IPS DF 4.7 (cell line): ENCODE results near the gene SLC35E2B.
"Not testable (repeated sequence)": the region's sequence is repeated elsewhere in the genome, so short reads cannot be mapped to it uniquely, and the experiment has no call there.

Experiments
- DNase-seq: peaks from one replicate; pipeline ENCODE4 v3.0.0-alpha.2; 2013; ENCODE audit warnings: low spot score; ENCODE audit errors: extremely low read depth

The SLC35E2B gene

GRCh38 chr1:1703796-1704195 is 11.2 kb upstream of the SLC35E2B start:
- DNase-seq: no peak

DNA sequence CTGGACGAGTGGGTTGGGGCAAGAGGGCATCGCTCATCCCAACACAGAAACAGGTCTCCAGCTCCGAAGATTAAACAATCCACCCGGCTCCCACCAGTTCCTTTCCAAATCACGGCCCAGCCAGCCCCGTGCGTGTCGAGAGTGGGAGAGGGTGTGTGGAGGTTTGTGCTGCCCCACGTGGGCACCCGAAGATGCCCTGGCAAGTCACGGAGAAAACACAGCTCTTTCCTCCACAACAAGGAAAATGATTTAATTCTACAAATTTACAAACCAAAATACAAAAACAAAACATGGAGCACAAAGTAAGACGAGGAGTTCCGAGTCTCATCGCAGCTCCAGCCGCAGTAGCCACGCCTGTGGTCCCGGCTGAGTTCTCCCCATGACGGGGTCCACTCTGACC is 9.9 kb upstream of the SLC35E2B start:
- DNase-seq: not testable (repeated sequence)

- not testable (repeated sequence) for DNase-seq
Observed at GRCh38 chr1:1700557-1700956, 8.0 kb upstream of the SLC35E2B start.

DNA sequence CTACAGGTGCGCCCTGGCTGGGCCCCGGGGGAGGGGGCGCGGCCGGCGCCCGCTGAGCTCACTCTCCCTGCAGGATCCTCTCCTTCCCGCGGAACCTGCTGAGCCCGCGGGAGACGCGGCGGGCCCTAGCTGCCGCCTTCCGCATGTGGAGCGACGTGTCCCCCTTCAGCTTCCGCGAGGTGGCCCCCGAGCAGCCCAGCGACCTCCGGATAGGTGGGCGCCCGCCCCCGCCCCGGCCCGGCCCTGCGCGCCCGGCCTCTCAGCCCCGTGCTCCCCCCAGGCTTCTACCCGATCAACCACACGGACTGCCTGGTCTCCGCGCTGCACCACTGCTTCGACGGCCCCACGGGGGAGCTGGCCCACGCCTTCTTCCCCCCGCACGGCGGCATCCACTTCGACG is 7.5 kb upstream of the SLC35E2B start:
- not testable (repeated sequence) for DNase-seq

GRCh38 chr1:1699061-1699460 is 6.5 kb upstream of the SLC35E2B start:
- not testable (repeated sequence) for DNase-seq

DNA sequence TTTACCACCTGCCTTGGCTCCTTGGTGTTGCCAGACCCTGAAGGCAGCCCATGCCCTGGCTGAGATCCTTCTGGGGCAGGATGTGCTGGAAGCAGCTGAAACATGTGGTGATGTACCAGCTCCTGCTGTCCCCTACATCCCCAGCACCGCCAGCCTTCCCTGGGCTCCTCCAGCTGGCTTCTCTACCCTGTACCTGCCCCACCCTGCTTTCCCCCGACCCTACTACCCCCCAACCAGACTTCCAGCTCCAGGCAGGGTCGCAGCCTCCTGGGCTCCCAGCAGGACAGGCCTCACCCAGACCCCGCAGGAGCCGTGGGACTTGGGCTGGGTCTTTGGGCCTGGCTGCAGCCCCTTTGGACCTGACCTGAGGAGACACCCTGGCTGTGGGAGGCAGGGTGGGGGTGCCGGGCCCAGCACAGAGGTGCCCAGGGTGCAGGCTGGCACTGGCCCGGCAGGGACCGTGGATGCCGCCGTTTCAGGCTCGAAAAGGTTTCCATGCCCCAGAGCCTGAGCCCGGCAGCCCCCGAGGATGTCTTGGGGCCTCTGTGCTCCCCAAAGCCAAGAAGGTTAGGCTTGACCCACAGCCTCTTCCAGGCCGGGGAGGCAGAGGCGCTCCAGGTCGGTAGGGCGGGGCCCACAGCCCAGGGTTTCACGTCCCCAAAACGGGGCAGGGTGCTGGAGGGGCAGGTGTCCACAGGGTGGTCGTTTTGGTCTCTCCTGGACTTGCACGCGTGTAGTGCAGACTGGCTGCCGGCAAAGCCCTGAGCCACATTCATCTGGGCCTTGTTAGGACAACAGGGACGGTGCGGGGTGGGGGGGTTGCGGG is 5.0 kb upstream of the SLC35E2B start:
- DNase-seq: not testable (repeated sequence)

- not testable (repeated sequence) for DNase-seq
Observed at GRCh38 chr1:1696431-1697357, 4.1 kb upstream of the SLC35E2B start.

- not testable (repeated sequence) for DNase-seq
Observed at GRCh38 chr1:1692324-1692713, 276 bp downstream of the SLC35E2B start.

GRCh38 chr1:1691443-1691842 is 1.2 kb downstream of the SLC35E2B start:
- not testable (repeated sequence) for DNase-seq

DNA sequence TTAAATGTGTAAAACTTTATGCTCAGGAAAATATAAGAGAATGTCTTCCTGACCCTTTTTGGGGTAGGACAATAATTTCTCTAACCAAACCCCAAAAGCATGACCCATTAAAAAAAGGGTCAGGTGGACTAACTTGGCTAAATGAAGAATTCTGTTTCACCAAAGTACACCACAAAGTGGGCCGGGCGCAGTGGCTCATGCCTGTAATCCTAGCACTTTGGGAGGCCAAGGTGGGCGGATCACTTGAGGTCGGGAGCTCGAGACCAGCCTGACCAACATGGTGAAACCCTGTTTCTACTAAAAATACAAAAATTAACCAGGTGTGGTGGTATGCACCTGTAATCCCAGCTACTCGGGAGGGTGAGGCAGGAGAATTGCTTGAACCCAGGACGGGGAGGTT is 3.1 kb downstream of the SLC35E2B start:
- not testable (repeated sequence) for DNase-seq

DNA sequence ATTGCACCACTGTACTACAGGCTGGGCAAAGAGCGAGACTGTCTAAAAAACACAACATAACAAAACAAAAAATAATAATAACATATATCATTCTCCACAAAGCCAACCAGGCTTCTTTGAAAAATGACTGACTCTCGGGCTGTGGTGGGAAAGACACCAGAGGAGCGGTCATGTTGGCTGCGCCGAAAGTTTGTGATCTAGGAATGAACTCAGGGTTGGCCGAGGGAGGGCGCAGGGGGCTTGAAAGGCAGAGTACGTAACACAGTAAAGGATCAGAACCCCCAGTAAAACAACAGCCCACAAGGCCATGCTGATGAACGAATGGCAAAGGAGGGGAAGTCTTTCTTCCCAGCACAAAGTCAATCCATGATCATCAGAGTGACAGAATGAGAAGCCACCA is 4.7 kb downstream of the SLC35E2B start:
- no peak for DNase-seq

- DNase-seq: no peak
Observed at GRCh38 chr1:1684031-1684681, 8.4 kb downstream of the SLC35E2B start.

DNA sequence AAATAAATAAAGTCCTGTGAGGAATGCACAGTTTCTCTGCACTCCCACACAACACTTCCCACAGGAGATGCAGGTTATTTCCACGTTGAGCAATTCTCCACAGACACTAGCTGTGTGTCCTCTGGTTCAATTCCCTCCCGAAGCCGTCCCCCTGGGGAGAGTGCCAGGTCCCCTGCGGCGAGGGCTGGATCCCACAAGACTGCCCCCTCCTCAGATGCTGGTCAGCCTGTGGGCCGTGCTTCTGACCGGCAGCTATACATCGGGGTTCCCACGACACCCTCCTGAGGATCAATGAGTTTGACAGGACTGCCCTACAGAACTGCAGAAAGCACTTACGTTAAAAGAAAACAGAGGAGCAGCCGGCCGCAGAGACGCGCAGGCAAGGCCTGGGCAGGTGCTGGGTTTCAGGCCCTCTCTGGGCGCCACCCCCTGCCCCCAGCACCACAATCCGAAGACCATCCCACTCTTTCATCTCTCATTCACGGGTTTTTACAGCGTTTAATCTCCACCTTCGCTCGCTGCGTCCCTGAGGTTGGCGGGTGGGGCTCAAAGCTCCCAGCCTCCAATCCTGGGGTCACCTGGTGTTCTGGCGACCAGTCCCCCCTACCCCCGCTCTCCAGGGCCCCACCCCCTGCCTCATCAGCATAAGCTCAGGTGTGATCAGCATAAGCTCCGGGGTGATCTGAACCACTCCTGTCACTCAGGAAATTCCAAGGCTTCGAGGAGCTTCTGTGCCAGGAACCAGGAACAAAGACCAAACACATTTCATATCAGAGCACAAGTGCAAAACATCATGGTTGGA is 9.3 kb downstream of the SLC35E2B start:
- DNase-seq: no peak

- no peak for DNase-seq
Observed at GRCh38 chr1:1680912-1681273, 11.7 kb downstream of the SLC35E2B start.

DNA sequence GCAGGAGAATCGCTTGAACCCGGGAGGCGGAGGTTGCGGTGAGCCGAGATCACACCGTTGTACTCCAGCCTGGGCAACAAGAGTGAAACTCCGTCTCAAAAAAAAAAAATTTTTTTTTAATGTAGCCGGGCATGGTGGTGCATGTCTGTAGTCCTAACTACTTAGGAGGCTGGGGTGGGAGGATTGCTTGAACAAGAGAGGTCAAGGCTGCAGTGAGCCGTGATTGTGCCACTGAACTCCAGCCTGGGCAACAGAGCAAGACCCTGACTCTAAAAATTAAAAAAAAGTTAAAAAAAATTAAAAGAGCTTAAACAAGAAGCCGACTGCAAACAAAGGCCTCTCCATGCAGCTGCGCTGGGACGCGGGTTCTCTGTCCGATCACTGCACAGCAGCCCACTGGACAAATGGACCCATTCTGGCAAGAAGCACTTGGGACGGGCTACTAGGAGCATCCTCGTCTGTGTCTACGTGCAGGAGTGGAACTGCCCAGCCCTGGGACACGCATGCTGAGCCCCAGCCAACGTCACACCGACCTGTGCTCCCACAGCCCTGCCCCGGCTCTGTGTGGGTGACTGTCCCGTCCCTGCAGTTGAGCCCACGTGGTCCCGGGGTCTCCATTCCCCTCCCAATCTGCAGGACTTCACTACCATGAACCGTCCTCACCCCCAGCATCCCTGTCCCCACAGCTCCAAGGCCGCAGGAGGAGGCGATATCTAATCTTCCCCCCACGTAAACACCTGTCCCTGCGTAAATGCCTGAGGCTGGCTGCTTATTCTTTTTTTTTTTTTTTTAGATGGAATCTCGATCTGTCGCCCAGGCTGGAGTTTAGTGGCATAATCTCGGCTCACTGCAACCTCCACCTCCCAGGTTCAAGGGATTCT is 12.3 kb downstream of the SLC35E2B start:
- DNase-seq: no peak

GRCh38 chr1:1678581-1679380 is 13.8 kb downstream of the SLC35E2B start:
- DNase-seq: no peak

- DNase-seq: no peak
Observed at GRCh38 chr1:1677718-1678580, 14.6 kb downstream of the SLC35E2B start.

GRCh38 chr1:1676087-1676486 is 16.5 kb downstream of the SLC35E2B start:
- not testable (repeated sequence) for DNase-seq
